Stomach smooth muscle (tissue), 2 donors: ENCODE measurements around the gene UPK1A.
"Not testable (repeated sequence)": the region's sequence is repeated elsewhere in the genome, so short reads cannot be mapped to it uniquely, and the experiment has no call there.

ENCODE experiments used
- H3K27ac ChIP-seq: one replicate; pipeline ENCODE4 v1.7.0; 2013; ENCODE audit warnings: mild to moderate bottlenecking, low read length, inconsistent platforms
- H3K27me3 ChIP-seq, 2 donors: one replicate each; pipeline ENCODE4 v1.7.0; 2013; ENCODE audit warnings: low read length in 2 of 2; ENCODE audit not compliant: insufficient read depth in 2 of 2, control insufficient read depth in 1 of 2
- H3K36me3 ChIP-seq, 2 donors: one replicate each; pipeline ENCODE4 v1.7.0; 2013; ENCODE audit warnings: low read length in 2 of 2; ENCODE audit not compliant: control insufficient read depth in 2 of 2, insufficient read depth in 2 of 2
- H3K4me1 ChIP-seq: one replicate; pipeline ENCODE4 v1.7.0; 2013; ENCODE audit warnings: low read length; ENCODE audit not compliant: control insufficient read depth, insufficient read depth
- H3K4me3 ChIP-seq, 2 donors: one replicate each; pipeline ENCODE4 v1.7.0; 2013; ENCODE audit warnings: low read length in 2 of 2
- H3K9ac ChIP-seq, 2 donors: one replicate each; pipeline ENCODE4 v1.7.0; 2013; ENCODE audit warnings: low read length in 2 of 2, mild to moderate bottlenecking in 1 of 2
- H3K9me3 ChIP-seq, 2 donors: one replicate each; pipeline ENCODE4 v1.7.0; 2013; ENCODE audit warnings: low read length in 2 of 2; ENCODE audit not compliant: control insufficient read depth in 2 of 2
- donor health status: healthy.
- donor health status: Pancreatic carcinoma.

Gene UPK1A

DNA sequence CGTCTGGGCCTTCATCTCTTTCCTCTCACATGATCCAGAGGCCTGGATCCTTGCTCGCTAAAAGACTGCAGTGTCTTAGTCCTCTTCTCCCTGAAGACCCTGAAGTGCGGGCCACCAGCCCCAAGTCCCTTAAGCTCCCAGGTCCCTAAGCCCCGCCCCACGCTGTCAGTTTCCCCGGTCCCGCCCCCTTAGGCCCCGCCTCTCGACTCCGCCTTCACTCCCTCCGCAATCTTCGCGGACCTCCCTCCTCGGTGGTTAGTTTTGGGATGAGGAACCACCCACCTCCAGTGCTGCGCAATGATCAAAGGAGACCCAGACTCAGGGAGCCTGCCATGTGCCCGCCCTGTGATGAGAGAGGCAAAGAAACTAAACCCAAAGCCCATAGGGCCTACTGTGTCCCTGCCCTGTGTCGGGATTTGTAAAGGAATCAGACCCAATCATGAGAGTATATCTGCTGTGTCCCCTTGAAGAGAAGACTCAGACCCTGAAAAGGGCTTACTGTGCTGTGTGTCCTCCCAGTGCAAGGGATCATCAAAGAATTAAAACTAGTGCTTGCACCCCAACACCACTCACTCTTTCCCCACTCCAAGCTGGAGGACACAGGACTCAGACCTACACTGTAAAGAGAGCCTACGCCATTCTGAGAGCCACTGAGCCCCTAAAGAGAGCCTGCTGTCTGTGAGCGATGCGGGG, 21.2 kb upstream of the UPK1A start:
- Histone ChIP-seq H3K9ac (peak overlapping the region; percentile 51 to 55), H3K4me3 (peak overlapping the region; percentile 79 to 81), H3K27ac (peak overlapping the region; percentile 80), H3K36me3 (no peaks in the 10 kb centered on the region), H3K27me3 (no peaks in the 10 kb centered on the region), H3K4me1 (peaks cover 33% of the 10 kb centered on the region), H3K9me3 (no peaks in the 10 kb centered on the region)

DNA sequence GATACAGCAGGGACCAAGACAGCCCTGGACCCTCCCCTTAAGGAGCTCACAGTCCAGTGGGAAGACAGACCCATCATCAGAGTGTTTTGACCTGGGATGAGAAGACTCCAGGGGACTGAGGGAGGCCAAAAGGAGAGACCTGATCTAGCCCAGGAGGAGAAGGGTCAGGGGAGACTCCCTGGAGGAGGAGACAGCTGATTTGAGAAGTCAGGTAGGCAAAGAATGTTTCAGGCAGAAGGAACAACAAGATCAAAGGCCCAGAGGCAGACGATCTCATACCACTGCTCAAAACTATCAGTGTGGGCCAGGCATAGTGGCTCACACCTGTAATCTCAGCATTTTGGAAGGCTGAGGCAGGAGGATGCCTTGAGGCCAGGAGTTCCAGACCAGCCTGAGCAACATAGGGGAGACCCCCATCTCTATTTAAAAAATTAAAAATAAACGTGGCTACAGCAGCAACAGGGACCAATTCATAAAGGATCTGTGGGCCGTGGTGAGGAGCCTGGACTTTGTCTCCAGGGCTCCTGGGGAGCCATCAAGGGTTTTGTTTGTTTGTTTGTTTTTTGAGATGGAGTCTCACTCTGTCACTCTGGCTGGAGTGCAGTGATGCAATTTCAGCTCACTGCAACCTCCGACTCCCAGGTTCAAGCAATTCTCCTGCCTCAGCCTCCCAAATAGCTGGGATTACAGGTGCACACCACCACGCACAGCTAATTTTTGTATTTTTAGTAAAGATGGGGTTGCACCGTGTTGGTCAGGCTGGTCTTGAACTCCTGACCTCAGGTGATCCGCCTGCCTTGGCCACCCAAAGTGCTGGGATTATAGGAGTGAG, 20.4 kb upstream of the UPK1A start:
- H3K9me3 ChIP-seq, result no peaks in the 10 kb centered on the region
- no peaks in the 10 kb centered on the region for H3K27me3 ChIP-seq
- no peaks in the 10 kb centered on the region for H3K36me3 ChIP-seq
- H3K4me1 ChIP-seq, result peaks cover 33% of the 10 kb centered on the region
- H3K4me3 ChIP-seq, result peak overlapping the region; percentile 79 to 81
- peak overlapping the region in 1 of 2 donors; percentile 55 for H3K9ac ChIP-seq
- peak overlapping the region; percentile 80 for H3K27ac ChIP-seq

- Histone ChIP-seq H3K27ac (peak within 1 kb of the TSS; percentile 86), H3K27me3 (no peaks in the 10 kb centered on the region), H3K9me3 (no peaks in the 10 kb centered on the region), H3K4me1 (peaks cover 32% of the 10 kb centered on the region), H3K4me3 (peak within 1 kb of the TSS; percentile 81 to 95), H3K36me3 (peaks cover 4 to 5% of the 10 kb centered on the region in 2 donors), H3K9ac (peak within 1 kb of the TSS; percentile 89 to 95)
Observed at GRCh38 chr19:35648017-35648961, 18.0 kb upstream of the UPK1A start, which contains the start of gene COX6B1. Gene COX6B1, plus strand, starts transcription at chr19:35648323. Its CDS starts 2,921 bp downstream, at chr19:35651244.

GRCh38 chr19:35650581-35650980, 15.7 kb upstream of the UPK1A start:
- no peaks in the 10 kb centered on the region for H3K27me3 ChIP-seq
- H3K4me3 ChIP-seq, result no peak overlapping the region
- peaks cover 13 to 22% of the 10 kb centered on the region in 2 donors for H3K36me3 ChIP-seq
- H3K27ac ChIP-seq, result no peak overlapping the region
- H3K4me1 ChIP-seq, result peaks cover 19% of the 10 kb centered on the region
- no peaks in the 10 kb centered on the region for H3K9me3 ChIP-seq
- H3K9ac ChIP-seq, result peak overlapping the region in 1 of 2 donors; percentile 21

GRCh38 chr19:35654828-35655227, 11.5 kb upstream of the UPK1A start:
- H3K9ac ChIP-seq, H3K27ac ChIP-seq, H3K4me1 ChIP-seq, H3K27me3 ChIP-seq, H3K9me3 ChIP-seq, H3K4me3 ChIP-seq: not testable (repeated sequence)
- H3K36me3 ChIP-seq, result peaks cover 34 to 46% of the 10 kb centered on the region in 2 donors

GRCh38 chr19:35655600-35655999, 10.7 kb upstream of the UPK1A start:
- Histone ChIP-seq H3K27ac (no peak overlapping the region), H3K9me3 (no peaks in the 10 kb centered on the region), H3K9ac (no peak overlapping the region), H3K4me1 (no peaks in the 10 kb centered on the region), H3K4me3 (no peak overlapping the region), H3K27me3 (no peaks in the 10 kb centered on the region), H3K36me3 (peaks cover 34 to 46% of the 10 kb centered on the region in 2 donors)

DNA sequence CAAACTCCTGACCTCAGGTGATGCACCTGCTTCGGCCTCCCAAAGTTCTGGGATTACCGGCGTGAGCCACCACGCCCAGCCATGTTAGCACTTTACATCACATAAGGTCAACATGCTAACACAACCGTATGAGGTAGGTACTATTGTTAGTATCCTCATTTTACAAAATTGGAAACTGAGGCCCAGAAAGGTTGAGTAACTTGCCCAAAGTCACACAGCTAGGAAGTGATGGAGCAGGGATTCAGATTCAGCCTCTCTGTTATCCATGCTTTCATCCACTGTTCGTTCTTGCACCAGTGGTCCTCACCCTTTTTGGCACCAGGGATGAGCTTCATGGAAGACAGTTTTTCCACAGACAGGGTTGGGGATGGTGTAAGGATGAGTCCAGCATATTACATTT, 9.6 kb upstream of the UPK1A start:
- Histone ChIP-seq H3K27ac (no peak overlapping the region), H3K27me3 (no peaks in the 10 kb centered on the region), H3K9ac (no peak overlapping the region), H3K36me3 (peaks cover 31 to 48% of the 10 kb centered on the region in 2 donors), H3K4me1 (no peaks in the 10 kb centered on the region), H3K4me3 (no peak overlapping the region), H3K9me3 (no peaks in the 10 kb centered on the region)

- H3K9me3 ChIP-seq, result no peaks in the 10 kb centered on the region
- no peak overlapping the region for H3K4me3 ChIP-seq
- H3K4me1 ChIP-seq, result no peaks in the 10 kb centered on the region
- peaks cover 29 to 46% of the 10 kb centered on the region in 2 donors for H3K36me3 ChIP-seq
- H3K27me3 ChIP-seq, result no peaks in the 10 kb centered on the region
- no peak overlapping the region for H3K27ac ChIP-seq
- no peak overlapping the region for H3K9ac ChIP-seq
Observed at GRCh38 chr19:35657904-35658700, 8.2 kb upstream of the UPK1A start.

GRCh38 chr19:35661995-35662340, 4.3 kb upstream of the UPK1A start:
- Histone ChIP-seq H3K36me3 (peaks cover 11 to 23% of the 10 kb centered on the region in 2 donors), H3K9me3 (no peaks in the 10 kb centered on the region), H3K4me1 (no peaks in the 10 kb centered on the region), H3K4me3 (no peak overlapping the region), H3K27me3 (no peaks in the 10 kb centered on the region), H3K9ac (no peak overlapping the region), H3K27ac (no peak overlapping the region)

GRCh38 chr19:35663981-35664380, 2.3 kb upstream of the UPK1A start:
- peaks cover 0 to 10% of the 10 kb centered on the region in 2 donors for H3K36me3 ChIP-seq
- H3K4me3 ChIP-seq, result no peak overlapping the region
- H3K27ac ChIP-seq, result no peak overlapping the region
- H3K9me3 ChIP-seq, result no peaks in the 10 kb centered on the region
- H3K27me3 ChIP-seq, result no peaks in the 10 kb centered on the region
- H3K9ac ChIP-seq, result no peak overlapping the region
- no peaks in the 10 kb centered on the region for H3K4me1 ChIP-seq
